MCF 10A (cell line): Measurements from ENCODE around the gene EDN2. TPM values are rescaled to one million over a fixed set of nuclear protein-coding genes. Genes with fewer than 3 reads are reported as not detected.

Source experiments
- BruUV-seq: library from RNA; stranded (reverse); fragments of 400-500 nt; replicated peaks from 2 replicates; lab custom pipeline; 2021; lab: Mats Ljungman, UMichigan
- CTCF ChIA-PET: fragments of 300-600 bp; sonication (Branson Sonifier 250); formaldehyde crosslinking; extraction: SDS; loops from one replicate; lab custom pipeline; 2021; ENCODE audit warnings: antibody characterized with exemption, inconsistent platforms; lab: Yijun Ruan, JAX
- POLR2A ChIA-PET: fragments of 300-600, 350-650 bp; sonication (Branson Sonifier 250); formaldehyde crosslinking; extraction: SDS; loops from one replicate; lab custom pipeline; 2020; ENCODE audit warnings: antibody characterized with exemption, inconsistent platforms; lab: Yijun Ruan, JAX
- DNase-seq: peaks from one replicate; pipeline ENCODE4 v3.0.0-alpha.2; 2018; ENCODE audit not compliant: unreplicated experiment
- H3K27ac Mint-ChIP-seq: one replicate; pipeline ENCODE4 v1.8.0; 2022; ENCODE audit warnings: mild to moderate bottlenecking, low read depth, mixed read lengths; ENCODE audit not compliant: unreplicated experiment
- H3K27me3 Mint-ChIP-seq: one replicate; pipeline ENCODE4 v1.8.0; 2022; ENCODE audit warnings: mixed read lengths; ENCODE audit not compliant: insufficient read depth, unreplicated experiment
- H3K36me3 Mint-ChIP-seq: one replicate; pipeline ENCODE4 v1.8.0; 2022; ENCODE audit warnings: mild to moderate bottlenecking, moderate library complexity, mixed read lengths; ENCODE audit not compliant: insufficient read depth, unreplicated experiment
- H3K4me1 Mint-ChIP-seq: one replicate; pipeline ENCODE4 v1.8.0; 2022; ENCODE audit warnings: mixed read lengths; ENCODE audit not compliant: insufficient read depth, unreplicated experiment
- H3K4me3 Mint-ChIP-seq: one replicate; pipeline ENCODE4 v1.8.0; 2022; ENCODE audit warnings: mild to moderate bottlenecking, moderate library complexity, mixed read lengths; ENCODE audit not compliant: unreplicated experiment
- H3K9me3 Mint-ChIP-seq: one replicate; pipeline ENCODE4 v1.8.0; 2022; ENCODE audit warnings: mixed read lengths; ENCODE audit not compliant: unreplicated experiment
- intact Hi-C: fragments of 100-400 bp; cut with micrococcal nuclease; formaldehyde crosslinking; loops from 2 replicates; pipeline ENCODE4 v1.14.1; 2022
- total RNA-seq: library from RNA; stranded (reverse); gene quantifications from 2 replicates; pipeline ENCODE4 v1.2.3, GENCODE V29; 2022
- TF ChIP-seq, protein P1 (sequence below): fragments of 200-600 bp; IDR thresholded peaks from one replicate; pipeline ENCODE4 v1.8.0; 2022; ENCODE audit warnings: antibody characterized with exemption, mild to moderate bottlenecking; ENCODE audit not compliant: unreplicated experiment

EDN2 gene
- total RNA-seq, 1 experiment from 2014 or later: 0.58 TPM

DNA sequence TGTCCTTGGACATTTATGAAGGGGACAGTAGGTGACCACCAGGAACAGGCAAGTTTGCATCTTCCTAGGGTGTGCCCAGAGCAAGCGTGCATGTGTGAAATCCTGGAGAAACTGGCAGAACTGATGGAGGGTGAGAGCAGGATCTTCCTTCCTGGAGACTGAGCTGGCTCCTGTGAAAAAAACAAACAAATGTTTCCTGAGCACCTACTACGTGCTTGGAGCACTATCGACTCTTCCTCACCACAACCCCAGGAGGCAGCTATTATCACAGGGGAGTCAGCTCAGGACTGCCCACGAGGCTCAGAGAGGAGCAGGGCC, 1.5 kb upstream of the EDN2 start:
- Mint-ChIP-seq H3K4me3 (no peak overlapping the region), H3K36me3 (no peaks in the 10 kb centered on the region), H3K4me1 (peaks cover 40% of the 10 kb centered on the region), H3K27ac (no peak overlapping the region), H3K27me3 (no peaks in the 10 kb centered on the region), H3K9me3 (peaks cover 11% of the 10 kb centered on the region)
- ChIA-PET POLR2A (interaction anchor here (1.1 to 7.1 kb wide), 3 partner anchors 9 to 68 kb away, joined by 3 to 87 read pairs (median 7); no protein-coding TSS in a partner anchor), CTCF (interaction anchor here (0.6 kb wide), 1 partner anchor 194 kb away, joined by 3 read pairs; no protein-coding TSS in a partner anchor)
- TF ChIP-seq, protein P1, sequence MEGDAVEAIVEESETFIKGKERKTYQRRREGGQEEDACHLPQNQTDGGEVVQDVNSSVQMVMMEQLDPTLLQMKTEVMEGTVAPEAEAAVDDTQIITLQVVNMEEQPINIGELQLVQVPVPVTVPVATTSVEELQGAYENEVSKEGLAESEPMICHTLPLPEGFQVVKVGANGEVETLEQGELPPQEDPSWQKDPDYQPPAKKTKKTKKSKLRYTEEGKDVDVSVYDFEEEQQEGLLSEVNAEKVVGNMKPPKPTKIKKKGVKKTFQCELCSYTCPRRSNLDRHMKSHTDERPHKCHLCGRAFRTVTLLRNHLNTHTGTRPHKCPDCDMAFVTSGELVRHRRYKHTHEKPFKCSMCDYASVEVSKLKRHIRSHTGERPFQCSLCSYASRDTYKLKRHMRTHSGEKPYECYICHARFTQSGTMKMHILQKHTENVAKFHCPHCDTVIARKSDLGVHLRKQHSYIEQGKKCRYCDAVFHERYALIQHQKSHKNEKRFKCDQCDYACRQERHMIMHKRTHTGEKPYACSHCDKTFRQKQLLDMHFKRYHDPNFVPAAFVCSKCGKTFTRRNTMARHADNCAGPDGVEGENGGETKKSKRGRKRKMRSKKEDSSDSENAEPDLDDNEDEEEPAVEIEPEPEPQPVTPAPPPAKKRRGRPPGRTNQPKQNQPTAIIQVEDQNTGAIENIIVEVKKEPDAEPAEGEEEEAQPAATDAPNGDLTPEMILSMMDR: no peak
- intact Hi-C loops: no loop called here
- no peak for DNase-seq
- no TSS peak for BruUV-seq

DNA sequence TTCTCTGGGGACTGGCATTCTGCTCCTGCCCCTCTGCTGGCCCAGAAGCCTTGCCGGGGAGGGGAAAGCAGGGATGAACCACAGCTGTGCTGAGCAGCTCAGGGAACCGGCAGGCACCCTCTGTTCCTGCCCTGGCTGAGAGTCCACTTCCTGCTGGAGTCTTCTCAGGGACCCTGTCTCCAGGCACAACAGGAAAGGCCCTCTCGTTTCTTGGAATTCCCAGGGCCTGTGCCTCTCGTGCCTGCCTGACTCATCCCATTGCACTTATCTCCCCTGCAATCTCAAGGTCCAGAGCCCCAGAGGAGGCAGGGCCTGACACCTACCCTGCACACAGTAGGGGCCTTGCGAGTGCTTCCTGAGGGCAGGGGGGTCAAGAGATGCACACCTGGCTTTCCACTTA, 1.1 kb upstream of the EDN2 start:
- intact Hi-C loops: no loop called here
- CTCF ChIA-PET: interaction anchor here (0.6 to 2.3 kb wide), 3 partner anchors 10 to 193 kb away, joined by 3 to 11 read pairs (median 3); no protein-coding TSS in a partner anchor
- H3K27ac Mint-ChIP-seq: peak overlapping the region; percentile 54
- H3K4me1 Mint-ChIP-seq: peaks cover 40% of the 10 kb centered on the region
- H3K9me3 Mint-ChIP-seq: peaks cover 11% of the 10 kb centered on the region
- DNase-seq: peak; percentile 60
- BruUV-seq: no TSS peak
- no peaks in the 10 kb centered on the region for H3K36me3 Mint-ChIP-seq
- H3K27me3 Mint-ChIP-seq: no peaks in the 10 kb centered on the region
- TF ChIP-seq, protein P1: no peak
- POLR2A ChIA-PET: interaction anchor here (1.1 to 7.1 kb wide), 4 partner anchors 9 to 67 kb away, joined by 3 to 87 read pairs (median 10); no protein-coding TSS in a partner anchor
- H3K4me3 Mint-ChIP-seq: no peak overlapping the region

DNA sequence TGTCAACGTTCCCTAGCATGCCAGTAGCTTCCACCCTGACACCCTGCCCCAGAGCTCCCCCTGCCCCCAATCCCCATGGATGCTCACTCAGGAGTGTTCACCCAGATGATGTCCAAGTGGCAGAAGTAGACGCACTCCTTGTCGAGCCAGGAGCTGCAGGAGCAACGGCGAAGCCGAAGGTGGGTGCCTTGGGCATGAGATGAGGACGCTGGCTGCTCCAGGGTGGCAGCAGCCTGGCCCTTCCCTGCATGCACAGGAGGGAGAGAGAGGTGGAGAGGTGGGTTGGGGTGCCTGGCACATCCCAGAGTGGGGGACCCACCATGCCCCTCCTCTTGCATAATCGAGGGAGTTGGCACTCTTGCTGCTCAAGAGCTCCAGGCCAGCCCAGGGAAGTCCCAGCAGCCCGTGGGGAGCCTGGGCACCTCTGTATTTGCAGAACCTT, 502 bp downstream of the EDN2 start:
- no TSS peak for BruUV-seq

More for the DNA sequence above, 502 bp downstream of the EDN2 start:
- DNase-seq: no peak
- H3K27me3 Mint-ChIP-seq: no peaks in the 10 kb centered on the region
- CTCF ChIA-PET: interaction anchor here (0.6 to 3.7 kb wide), 15 partner anchors 8 to 1529 kb away, joined by 3 to 26 read pairs (median 4); partner anchors contain the start of gene NFYC
- H3K36me3 Mint-ChIP-seq: no peaks in the 10 kb centered on the region
- H3K4me1 Mint-ChIP-seq: peaks cover 40% of the 10 kb centered on the region
- intact Hi-C loops: loop anchor here (5.0 kb wide), 1 partner anchor 33 kb away; no protein-coding TSS in a partner anchor
- peak overlapping the region; percentile 71 for H3K4me3 Mint-ChIP-seq
- POLR2A ChIA-PET: interaction anchor here (0.7 to 7.1 kb wide), 7 partner anchors 8 to 65 kb away, joined by 3 to 87 read pairs (median 7); no protein-coding TSS in a partner anchor
- H3K9me3 Mint-ChIP-seq: no peaks in the 10 kb centered on the region
- H3K27ac Mint-ChIP-seq: no peak overlapping the region
- TF ChIP-seq, protein P1: no peak
